ENCODE data around the gene HCFC2.

Gene HCFC2

DNA sequence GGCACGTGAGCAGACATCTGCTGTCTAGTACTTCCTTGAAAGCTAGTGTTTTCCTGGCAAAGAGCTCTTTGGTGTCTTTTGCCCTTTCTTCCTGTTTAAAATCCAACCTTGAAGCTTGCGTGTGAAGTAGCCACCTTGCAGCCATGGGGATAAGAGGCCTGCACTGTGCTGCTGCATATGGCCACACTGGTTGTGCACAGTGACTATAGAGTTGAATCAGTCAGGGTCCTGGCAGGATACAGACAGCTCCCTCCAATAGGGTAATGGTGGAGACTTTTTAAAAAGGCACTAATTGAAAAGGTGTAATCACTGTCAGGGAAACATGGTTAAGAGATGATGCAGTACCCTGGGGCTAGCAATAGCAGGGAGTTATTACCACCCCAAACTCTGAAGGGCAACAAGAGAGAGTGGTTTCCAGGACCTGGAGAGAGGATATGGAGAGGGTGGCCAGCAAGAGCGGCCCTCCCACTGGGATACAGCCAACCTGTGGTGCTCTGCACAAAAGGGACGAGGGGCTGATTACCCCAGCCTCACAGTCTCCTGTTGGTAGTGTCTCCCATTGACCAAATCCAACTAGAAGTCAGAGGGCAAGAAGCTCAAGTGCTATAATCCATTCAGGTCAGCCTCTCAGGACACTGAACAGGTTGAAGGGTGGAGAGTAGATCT lies 9.5 kb upstream of the HCFC2 start:
- no peak for TF ChIP-seq CTCF (IDR thresholded peaks at IDR 0.05)

GRCh38 chr12:104055686-104056388 lies 8.5 kb upstream of the HCFC2 start:
- TF ChIP-seq CTCF (IDR thresholded peaks at IDR 0.05): no peak

DNA sequence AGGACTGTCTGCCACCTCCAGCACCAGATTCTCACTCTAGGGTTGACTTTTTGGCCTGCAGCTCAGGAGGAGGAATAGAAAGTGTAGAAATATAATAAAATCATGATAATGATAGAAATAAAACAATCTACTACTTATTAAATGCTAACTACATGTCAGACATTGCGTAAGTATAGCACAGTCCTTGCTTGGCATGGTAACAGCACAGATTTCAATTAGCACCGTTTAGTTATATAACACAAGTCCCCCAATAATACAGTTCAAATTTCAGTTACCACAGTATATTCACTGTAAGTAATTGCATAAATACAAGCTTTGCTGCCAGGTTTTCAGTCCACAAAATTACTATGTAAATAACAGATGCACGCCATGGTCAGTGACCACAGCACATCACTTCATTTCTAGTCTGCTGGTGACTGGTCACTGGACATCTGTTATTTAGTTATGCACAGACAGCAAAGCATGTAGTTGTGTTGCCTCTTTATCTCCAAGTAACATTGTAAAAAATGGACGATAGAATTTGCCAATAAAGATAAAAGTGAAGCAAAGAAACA lies 7.8 kb upstream of the HCFC2 start:
- no peak for TF ChIP-seq CTCF (IDR thresholded peaks at IDR 0.05)

DNA sequence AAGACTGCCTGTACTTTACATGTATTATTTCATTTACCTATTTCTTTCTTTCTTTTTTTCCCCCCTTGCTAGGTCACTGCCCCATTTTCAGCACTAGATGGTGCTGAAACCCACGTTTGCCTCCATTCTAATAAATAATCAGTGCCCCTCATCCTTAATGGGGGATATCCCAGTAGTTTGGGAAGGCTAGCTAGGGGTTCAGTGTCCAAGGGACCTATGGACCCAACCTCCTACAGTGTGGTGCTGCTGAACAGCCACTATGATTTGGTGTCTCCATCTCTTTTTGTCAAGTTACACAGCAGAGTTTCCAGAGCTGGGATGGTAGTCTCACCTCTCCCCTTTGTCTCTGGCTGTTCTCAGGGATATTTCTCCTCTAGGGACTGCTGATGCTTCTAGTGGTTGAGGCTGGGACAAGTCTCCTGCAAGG lies 6.5 kb upstream of the HCFC2 start:
- peak; percentile 58 for TF ChIP-seq CTCF (IDR thresholded peaks at IDR 0.05)

- no peak for TF ChIP-seq CTCF (IDR thresholded peaks at IDR 0.05)
These were observed 5.5 kb upstream of the HCFC2 start for GRCh38 chr12:104058802-104059201.

DNA sequence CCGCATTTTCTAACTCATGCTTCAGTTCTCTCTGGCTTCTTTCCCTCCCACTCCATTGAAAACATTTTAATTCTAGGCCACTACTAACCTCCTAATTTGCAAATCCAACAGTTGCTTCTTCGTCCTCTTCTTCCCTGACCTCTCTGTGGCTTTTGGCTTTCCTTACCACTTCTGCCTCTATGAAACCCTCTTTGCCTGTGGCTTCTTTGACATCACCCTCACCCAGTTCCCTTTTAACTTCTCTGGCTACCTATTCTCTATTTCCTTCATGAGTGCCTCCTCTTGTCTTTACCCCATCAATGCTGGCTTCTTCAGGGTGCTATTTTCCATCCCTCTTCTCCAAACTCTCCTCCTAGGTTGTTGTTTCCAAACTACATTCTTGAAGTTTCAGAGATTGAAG lies 4.4 kb upstream of the HCFC2 start:
- no peak for TF ChIP-seq CTCF (IDR thresholded peaks at IDR 0.05)

DNA sequence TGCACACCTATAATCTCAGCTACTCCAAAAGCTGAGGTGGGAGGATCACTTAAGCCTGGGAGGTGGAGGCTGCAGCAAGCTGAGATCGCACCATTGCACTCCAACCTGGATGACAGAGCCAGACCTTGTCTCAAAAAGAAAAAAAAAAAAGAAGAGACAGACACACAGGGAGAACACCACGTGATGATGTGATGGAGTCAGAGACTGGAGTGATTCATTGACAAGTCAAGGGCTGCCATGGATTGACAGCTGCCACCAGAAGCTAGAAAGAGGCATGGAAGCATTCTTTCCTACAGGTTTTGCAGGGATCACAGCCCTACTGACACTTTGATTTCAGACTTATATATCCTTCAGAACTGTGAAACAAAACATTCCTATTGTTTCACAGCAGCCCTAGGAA lies 3.5 kb upstream of the HCFC2 start:
- TF ChIP-seq CTCF (IDR thresholded peaks at IDR 0.05): no peak

All from LNCAP (cell line).